Activated CD8-positive, alpha-beta T cell treated with anti-CD3 and anti-CD28 coated beads, Interleukin-2, amount 10 ng/mL, durations not matched to agents 7 days and 5 days (primary cell): ENCODE data around the gene KRT10. TPM values are rescaled to one million over a fixed set of nuclear protein-coding genes. Genes with fewer than 3 reads are reported as not detected.
A peak's percentile ranks its signal among the peaks of the same experiment; 100 is the strongest.
"Not testable (repeated sequence)": the region's sequence is repeated elsewhere in the genome, so short reads cannot be mapped to it uniquely, and the experiment has no call there.

Experiments used
- ATAC-seq: fragments of 150-1000 bp; cut with Tn5 transposase; one replicate; pipeline ENCODE4 v1.10.0; 2021; ENCODE audit warnings: moderate library complexity
- CTCF ChIA-PET: fragments of 350-600 bp; sonication (Branson Sonifier 250); formaldehyde crosslinking; loops from one replicate; lab custom pipeline; 2021; ENCODE audit warnings: antibody characterized with exemption; lab: Charles Lee
- POLR2A ChIA-PET: fragments of 350-600 bp; sonication (Branson Sonifier 250); formaldehyde crosslinking; loops from one replicate; lab custom pipeline; 2021; ENCODE audit warnings: antibody characterized with exemption; lab: Charles Lee
- DNase-seq: peaks from one replicate; pipeline ENCODE4 v3.0.0-alpha.2; 2020
- H3K27ac Mint-ChIP-seq: one replicate; pipeline ENCODE4 v1.8.0; 2021; ENCODE audit warnings: mild to moderate bottlenecking, mixed read lengths
- H3K27me3 Mint-ChIP-seq: one replicate; pipeline ENCODE4 v1.8.0; 2021; ENCODE audit warnings: low read depth, mixed read lengths
- H3K36me3 Mint-ChIP-seq: one replicate; pipeline ENCODE4 v1.8.0; 2021; ENCODE audit warnings: low read depth, mixed read lengths
- H3K4me1 Mint-ChIP-seq: one replicate; pipeline ENCODE4 v1.8.0; 2021; ENCODE audit warnings: low read depth, mixed read lengths
- H3K4me3 Mint-ChIP-seq: one replicate; pipeline ENCODE4 v1.8.0; 2021; ENCODE audit warnings: mild to moderate bottlenecking, mixed read lengths
- H3K9me3 Mint-ChIP-seq: one replicate; pipeline ENCODE4 v1.8.0; 2022; ENCODE audit warnings: mixed read lengths; ENCODE audit not compliant: insufficient read depth
- total RNA-seq, 2 experiments: library from RNA; stranded (reverse); gene quantifications; one replicate each; pipeline ENCODE4 v1.2.3, GENCODE V29; 2021

The KRT10 gene
- total RNA-seq, result 10 to 100 TPM; 26.9 to 28.2 TPM

- Mint-ChIP-seq H3K4me1 (peaks cover 36% of the 10 kb centered on the region), H3K27ac (no peak within 1 kb of the TSS), H3K9me3 (no peaks in the 10 kb centered on the region), H3K27me3 (peaks cover 2% of the 10 kb centered on the region), H3K36me3 (peaks cover 30% of the 10 kb centered on the region), H3K4me3 (no peak within 1 kb of the TSS)
- no peak for ATAC-seq
- CTCF ChIA-PET, result interaction anchor here (0.6 to 1.0 kb wide), 2 partner anchors 10 to 34 kb away, joined by 3 read pairs; no protein-coding TSS in a partner anchor
- DNase-seq, result no peak
- POLR2A ChIA-PET, result interaction anchor here (0.6 kb wide), 1 partner anchor 683 kb away, joined by 3 read pairs; no protein-coding TSS in a partner anchor
Observed at GRCh38 chr17:40822132-40822812, at the start of gene KRT10. KRT10 (minus strand) TSS chr17:40822614; CDS start chr17:40822585, 29 bp downstream.

DNA sequence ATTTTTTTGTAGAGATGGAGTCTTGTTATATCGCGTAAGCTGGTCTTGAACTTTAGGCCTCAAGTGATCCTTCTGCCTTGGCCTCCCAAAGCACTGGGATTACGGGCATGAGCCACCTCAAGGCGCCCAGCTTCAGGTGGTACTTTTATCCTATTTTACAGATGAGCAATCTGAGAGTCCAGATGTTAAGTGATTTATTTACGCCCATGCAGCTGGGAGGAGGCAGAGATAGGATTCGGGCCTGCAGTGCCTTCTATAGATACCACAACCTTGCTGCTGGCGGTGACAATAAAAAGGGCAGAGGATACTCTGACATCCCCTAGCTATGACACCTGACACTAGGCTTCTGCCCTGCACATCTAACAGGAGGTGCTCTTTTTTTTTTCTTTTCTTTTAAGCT, 48.9 kb upstream of the KRT10 start:
- Mint-ChIP-seq H3K4me3 (no peak overlapping the region), H3K27ac (no peak overlapping the region), H3K36me3 (no peaks in the 10 kb centered on the region), H3K9me3 (no peaks in the 10 kb centered on the region), H3K4me1 (no peaks in the 10 kb centered on the region), H3K27me3 (peaks cover 30% of the 10 kb centered on the region)
- ATAC-seq (no peak), DNase-seq (no peak)
- CTCF ChIA-PET, result no interaction called here
- POLR2A ChIA-PET, result no interaction called here

DNA sequence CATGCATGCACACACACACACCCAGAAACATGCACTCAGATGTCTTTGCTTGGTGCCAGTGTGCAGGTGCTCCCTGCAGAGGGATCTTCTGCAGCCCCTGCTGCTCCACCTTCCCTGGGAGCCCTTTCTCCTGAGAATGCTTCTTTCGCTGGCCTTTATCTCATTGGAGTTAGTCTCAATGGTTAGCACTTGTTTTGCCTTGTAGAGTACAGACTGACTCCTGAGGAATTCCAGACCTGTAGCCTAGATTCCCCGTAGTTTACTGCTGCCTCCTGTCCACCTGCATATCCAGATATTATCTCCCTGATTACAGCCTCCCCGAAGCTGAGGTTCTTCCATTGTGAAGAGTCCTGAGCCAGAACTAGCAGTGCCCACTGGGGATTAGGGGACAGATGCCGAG, 47.7 kb upstream of the KRT10 start:
- Mint-ChIP-seq H3K27ac (no peak overlapping the region), H3K9me3 (no peaks in the 10 kb centered on the region)

GRCh38 chr17:40866838-40867237, 44.4 kb upstream of the KRT10 start, which contains the start of gene KRT12:
KRT12 (minus strand) TSS chr17:40867223; CDS start chr17:40867186, 37 bp downstream.
- H3K4me3 Mint-ChIP-seq, result no peak within 1 kb of the TSS

More for the DNA sequence above, 47.7 kb upstream of the KRT10 start:
- DNase-seq (no peak), ATAC-seq (no peak)
- ChIA-PET POLR2A (no interaction called here), CTCF (no interaction called here)
- H3K4me3 Mint-ChIP-seq, result no peak overlapping the region
- no peaks in the 10 kb centered on the region for H3K4me1 Mint-ChIP-seq
- peaks cover 28% of the 10 kb centered on the region for H3K27me3 Mint-ChIP-seq
- H3K36me3 Mint-ChIP-seq, result no peaks in the 10 kb centered on the region

GRCh38 chr17:40864661-40865390, 42.4 kb upstream of the KRT10 start:
- Mint-ChIP-seq H3K4me3 (no peak overlapping the region), H3K9me3 (no peaks in the 10 kb centered on the region), H3K4me1 (no peaks in the 10 kb centered on the region), H3K27ac (no peak overlapping the region), H3K36me3 (no peaks in the 10 kb centered on the region), H3K27me3 (peaks cover 20% of the 10 kb centered on the region)
- DNase-seq (no peak), ATAC-seq (no peak)
- ChIA-PET POLR2A (no interaction called here), CTCF (no interaction called here)

More at GRCh38 chr17:40866838-40867237, 44.4 kb upstream of the KRT10 start, which contains the start of gene KRT12:
- Mint-ChIP-seq H3K27me3 (peaks cover 20% of the 10 kb centered on the region), H3K36me3 (no peaks in the 10 kb centered on the region), H3K27ac (no peak within 1 kb of the TSS), H3K9me3 (no peaks in the 10 kb centered on the region), H3K4me1 (no peaks in the 10 kb centered on the region)
- ATAC-seq (no peak), DNase-seq (no peak)
- POLR2A ChIA-PET, result interaction anchor here (0.6 kb wide), 1 partner anchor 440 kb away, joined by 3 read pairs; no protein-coding TSS in a partner anchor
- CTCF ChIA-PET, result interaction anchor here (1.4 kb wide), 1 partner anchor 10 kb away, joined by 4 read pairs; no protein-coding TSS in a partner anchor

DNA sequence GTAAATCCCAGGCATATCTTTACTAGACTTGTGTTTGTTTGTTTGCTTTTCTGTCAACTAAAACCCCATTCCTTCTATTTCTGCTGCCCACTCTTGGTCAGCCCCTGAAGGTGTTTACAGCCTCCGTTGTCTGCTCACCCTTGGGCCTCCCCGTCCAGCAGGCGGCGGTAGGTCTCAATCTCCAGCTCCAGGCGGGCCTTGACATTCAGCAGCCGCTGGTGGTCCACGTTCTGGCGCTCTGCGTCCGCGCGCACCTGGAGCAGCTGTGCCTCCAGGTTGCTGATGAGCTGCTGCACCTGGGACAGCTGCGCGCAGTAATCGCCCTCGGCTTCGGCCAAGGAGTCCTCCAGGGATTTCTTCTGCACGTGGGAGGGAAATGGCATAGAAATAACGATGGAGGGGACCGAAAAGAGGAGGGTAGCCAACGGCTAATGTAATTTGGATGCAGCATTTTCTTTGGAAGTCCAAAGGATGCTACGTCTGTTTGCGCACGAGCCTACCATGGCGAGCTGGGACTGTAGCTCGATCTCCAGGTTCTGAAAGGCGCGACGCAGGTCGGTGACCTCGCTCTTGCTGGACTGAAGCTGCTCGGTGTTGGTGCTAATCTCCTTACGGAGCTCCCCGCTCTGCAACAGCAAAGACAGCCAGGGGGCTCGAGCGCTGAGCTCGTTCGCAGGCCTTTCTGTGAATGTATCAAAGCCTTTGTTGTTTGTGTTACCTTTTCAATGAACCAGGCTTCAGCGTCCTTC, 40.7 kb upstream of the KRT10 start:
- no peak overlapping the region for H3K27ac Mint-ChIP-seq
- H3K36me3 Mint-ChIP-seq, result no peaks in the 10 kb centered on the region
- ChIA-PET POLR2A (no interaction called here), CTCF (interaction anchor here (0.7 to 1.0 kb wide), 2 partner anchors 10 to 831 kb away, joined by 3 read pairs; no protein-coding TSS in a partner anchor)
- H3K4me3 Mint-ChIP-seq, result no peak overlapping the region
- no peak for ATAC-seq
- peak; percentile 30 for DNase-seq
- no peaks in the 10 kb centered on the region for H3K9me3 Mint-ChIP-seq
- no peaks in the 10 kb centered on the region for H3K4me1 Mint-ChIP-seq
- H3K27me3 Mint-ChIP-seq, result peaks cover 24% of the 10 kb centered on the region

- no peak for DNase-seq
- Mint-ChIP-seq H3K27me3 (peaks cover 17% of the 10 kb centered on the region), H3K4me1 (no peaks in the 10 kb centered on the region), H3K9me3 (no peaks in the 10 kb centered on the region), H3K4me3 (no peak overlapping the region), H3K36me3 (no peaks in the 10 kb centered on the region), H3K27ac (no peak overlapping the region)
- ATAC-seq, result no peak
- POLR2A ChIA-PET, result no interaction called here
- CTCF ChIA-PET, result interaction anchor here (0.7 to 1.2 kb wide), 2 partner anchors 803 to 808 kb away, joined by 3 read pairs; no protein-coding TSS in a partner anchor
Observed at GRCh38 chr17:40859536-40859935, 37.1 kb upstream of the KRT10 start.

GRCh38 chr17:40858667-40859066, 36.3 kb upstream of the KRT10 start:
- H3K4me3 Mint-ChIP-seq, H3K36me3 Mint-ChIP-seq, ATAC-seq, POLR2A ChIA-PET, DNase-seq, H3K27ac Mint-ChIP-seq, H3K4me1 Mint-ChIP-seq, H3K9me3 Mint-ChIP-seq: not testable (repeated sequence)
- CTCF ChIA-PET, result interaction anchor here (1.0 to 3.8 kb wide), 3 partner anchors 15 to 809 kb away, joined by 3 to 23 read pairs (median 3); no protein-coding TSS in a partner anchor
- H3K27me3 Mint-ChIP-seq, result peaks cover 16% of the 10 kb centered on the region

DNA sequence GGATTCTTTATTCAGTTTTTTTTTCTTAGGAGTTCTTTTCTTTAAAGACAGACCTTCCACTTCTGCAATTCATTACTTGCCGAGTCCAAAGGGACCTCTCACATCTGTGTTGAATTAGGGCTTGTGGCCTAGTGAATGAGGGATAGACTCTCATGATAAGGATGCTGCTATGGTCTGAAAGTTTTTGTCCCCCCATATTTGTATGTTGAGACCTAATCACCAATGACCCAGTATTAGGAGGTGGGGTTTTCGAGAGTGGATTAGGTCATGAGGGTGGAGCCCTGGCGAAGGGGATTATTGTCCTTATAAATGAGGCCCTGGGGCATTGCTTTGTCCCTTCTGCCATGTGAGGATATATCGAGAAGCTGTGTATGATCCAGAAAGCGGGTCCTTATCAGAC, 35.1 kb upstream of the KRT10 start:
- ChIA-PET CTCF (interaction anchor here (0.6 to 3.8 kb wide), 12 partner anchors 9 to 805 kb away, joined by 3 to 23 read pairs (median 4); partner anchors contain the start of gene KRT12), POLR2A (no interaction called here)
- no peak overlapping the region for H3K27ac Mint-ChIP-seq
- no peak overlapping the region for H3K4me3 Mint-ChIP-seq
- H3K9me3 Mint-ChIP-seq, result no peaks in the 10 kb centered on the region
- no peaks in the 10 kb centered on the region for H3K4me1 Mint-ChIP-seq
- H3K36me3 Mint-ChIP-seq, result no peaks in the 10 kb centered on the region
- H3K27me3 Mint-ChIP-seq, result peaks cover 21% of the 10 kb centered on the region
- no peak for ATAC-seq
- no peak for DNase-seq

DNA sequence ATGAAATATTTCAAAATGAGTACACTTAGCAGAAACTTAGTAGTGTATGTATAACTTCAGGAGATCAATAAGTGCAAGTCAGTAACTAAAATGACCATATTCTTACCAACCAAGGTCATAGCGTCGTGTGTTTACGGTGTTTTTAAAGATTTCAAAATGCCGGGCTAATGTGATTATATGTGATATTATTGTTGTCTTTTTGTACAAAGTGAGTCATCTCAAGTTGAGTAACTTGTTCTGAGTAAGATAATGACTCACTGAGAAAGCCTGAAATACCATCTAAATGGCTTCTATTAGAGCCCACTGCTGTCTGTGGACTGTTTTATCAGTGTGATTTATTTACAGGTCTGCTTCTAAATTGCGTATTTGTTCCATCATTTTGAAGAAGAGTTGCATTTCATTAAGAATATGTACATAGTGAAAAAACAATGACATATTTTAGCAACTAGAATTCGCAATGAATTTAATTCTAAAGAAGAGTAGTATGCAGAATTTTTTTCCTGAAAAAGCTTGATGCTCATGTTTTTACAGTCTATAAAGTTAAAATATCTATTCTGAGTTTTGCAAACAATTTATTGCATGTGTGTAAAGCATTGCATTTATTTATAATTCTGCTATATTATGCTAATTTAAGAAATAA, 31.9 kb upstream of the KRT10 start:
- no peaks in the 10 kb centered on the region for H3K9me3 Mint-ChIP-seq
- no peak overlapping the region for H3K27ac Mint-ChIP-seq
- DNase-seq, result no peak
- ChIA-PET POLR2A (no interaction called here), CTCF (interaction anchor here (1.5 kb wide), 1 partner anchor 813 kb away, joined by 4 read pairs; no protein-coding TSS in a partner anchor)
- no peaks in the 10 kb centered on the region for H3K4me1 Mint-ChIP-seq
- peaks cover 20% of the 10 kb centered on the region for H3K27me3 Mint-ChIP-seq
- H3K36me3 Mint-ChIP-seq, result no peaks in the 10 kb centered on the region
- H3K4me3 Mint-ChIP-seq, result no peak overlapping the region
- no peak for ATAC-seq

DNA sequence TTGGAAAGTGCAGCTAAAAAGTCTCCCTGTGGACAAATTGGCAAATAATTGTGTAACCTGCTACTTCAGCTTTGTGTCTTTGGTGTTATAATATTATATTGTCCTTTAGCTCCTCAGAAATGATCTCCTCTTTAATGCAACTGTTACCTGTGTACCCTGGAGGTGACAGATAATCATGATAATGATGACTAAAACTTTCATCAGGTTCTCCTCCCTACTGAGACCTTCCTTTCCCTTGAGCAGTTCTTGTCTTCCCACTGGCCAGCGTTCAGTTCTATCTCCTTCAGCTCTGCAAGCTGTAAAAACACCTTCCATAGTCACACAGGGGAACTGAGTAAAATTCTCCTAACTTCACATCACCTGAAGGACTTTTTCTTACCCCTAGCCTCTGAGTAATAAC, 29.9 kb upstream of the KRT10 start:
- H3K27ac Mint-ChIP-seq, result no peak overlapping the region
- H3K4me1 Mint-ChIP-seq, result no peaks in the 10 kb centered on the region
- no peak overlapping the region for H3K4me3 Mint-ChIP-seq
- no peaks in the 10 kb centered on the region for H3K36me3 Mint-ChIP-seq
- no peaks in the 10 kb centered on the region for H3K9me3 Mint-ChIP-seq
- H3K27me3 Mint-ChIP-seq, result peaks cover 24% of the 10 kb centered on the region
- CTCF ChIA-PET, result no interaction called here
- no peak for ATAC-seq
- POLR2A ChIA-PET, result no interaction called here
- no peak for DNase-seq
